GM18511 (cell line): Measurements from ENCODE around the gene VGLL2.
A peak's percentile ranks its signal among the peaks of the same experiment; 100 is the strongest.
"Not testable (repeated sequence)": the region's sequence is repeated elsewhere in the genome, so short reads cannot be mapped to it uniquely, and the experiment has no call there.

ENCODE experiments used
- ATAC-seq: cut with Tn5 transposase; IDR thresholded peaks from one replicate; pipeline ENCODE4 v1.9.1; 2021; ENCODE audit warnings: mild to moderate bottlenecking, moderate library complexity; ENCODE audit not compliant: unreplicated experiment

Gene VGLL2, protein sequence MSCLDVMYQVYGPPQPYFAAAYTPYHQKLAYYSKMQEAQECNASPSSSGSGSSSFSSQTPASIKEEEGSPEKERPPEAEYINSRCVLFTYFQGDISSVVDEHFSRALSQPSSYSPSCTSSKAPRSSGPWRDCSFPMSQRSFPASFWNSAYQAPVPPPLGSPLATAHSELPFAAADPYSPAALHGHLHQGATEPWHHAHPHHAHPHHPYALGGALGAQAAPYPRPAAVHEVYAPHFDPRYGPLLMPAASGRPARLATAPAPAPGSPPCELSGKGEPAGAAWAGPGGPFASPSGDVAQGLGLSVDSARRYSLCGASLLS

GRCh38 chr6:117265410-117266256 lies at the start of gene VGLL2:
Gene VGLL2, plus strand, starts transcription at chr6:117265558. Its CDS starts 206 bp downstream, at chr6:117265764.
- no peak for ATAC-seq

DNA sequence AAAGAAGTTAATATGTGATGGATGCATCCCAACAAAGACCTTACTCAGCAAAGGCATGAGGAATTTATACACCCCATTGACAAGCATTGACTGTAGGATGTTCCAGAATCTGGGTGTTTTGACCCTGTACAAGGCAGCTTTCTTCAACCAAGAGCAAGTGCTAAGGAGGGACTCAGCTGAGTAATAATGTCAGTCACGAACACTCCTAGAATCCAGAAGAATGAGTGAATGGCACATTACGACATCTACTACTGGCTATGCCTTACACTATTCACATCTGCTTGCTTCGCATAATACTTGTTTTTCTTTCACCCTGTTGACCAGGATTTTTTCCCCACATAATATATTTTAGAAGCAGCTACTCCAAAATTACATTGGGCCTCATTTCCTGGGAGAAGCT lies 42.5 kb upstream of the VGLL2 start:
- ATAC-seq = no peak

DNA sequence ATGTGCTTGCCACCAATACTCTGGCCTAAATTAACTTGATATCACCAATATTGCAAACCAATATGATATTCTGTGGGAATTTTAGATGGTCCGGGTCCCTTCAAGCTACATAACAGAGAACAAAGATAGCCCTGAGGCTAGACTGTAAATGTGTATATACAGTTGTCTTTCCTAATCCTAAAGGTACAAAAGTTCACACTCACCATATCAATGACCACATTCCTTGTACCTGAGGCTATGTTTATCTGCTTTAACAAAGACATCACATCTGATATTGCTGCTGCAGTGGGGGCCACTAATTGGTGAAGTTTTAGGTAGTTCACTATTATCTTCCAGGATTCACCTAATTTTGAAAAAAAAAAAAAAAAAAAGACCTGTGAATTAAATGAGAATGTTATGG lies 38.6 kb upstream of the VGLL2 start:
- no peak for ATAC-seq

- no peak for ATAC-seq
Observed at GRCh38 chr6:117227245-117227962, 38.0 kb upstream of the VGLL2 start.

DNA sequence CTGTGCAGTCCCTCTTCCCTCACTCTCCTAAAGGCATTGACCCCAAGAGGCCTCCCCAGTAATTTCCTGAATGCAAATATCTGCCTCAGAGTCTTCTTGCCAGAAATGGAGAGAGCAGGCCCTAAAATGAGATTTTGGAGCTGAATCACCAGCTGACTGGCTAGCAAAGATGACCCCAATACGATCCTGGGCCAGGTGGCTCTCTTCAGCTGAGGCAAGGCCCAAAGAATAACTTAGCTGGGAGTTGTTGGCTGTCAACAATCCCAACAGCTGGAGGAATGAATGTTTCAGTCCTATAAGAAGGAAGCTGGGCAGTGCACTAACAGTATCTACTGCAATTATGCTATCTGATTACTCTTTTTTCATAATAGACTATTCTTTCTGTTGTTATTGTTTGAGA lies 37.2 kb upstream of the VGLL2 start:
- no peak for ATAC-seq

DNA sequence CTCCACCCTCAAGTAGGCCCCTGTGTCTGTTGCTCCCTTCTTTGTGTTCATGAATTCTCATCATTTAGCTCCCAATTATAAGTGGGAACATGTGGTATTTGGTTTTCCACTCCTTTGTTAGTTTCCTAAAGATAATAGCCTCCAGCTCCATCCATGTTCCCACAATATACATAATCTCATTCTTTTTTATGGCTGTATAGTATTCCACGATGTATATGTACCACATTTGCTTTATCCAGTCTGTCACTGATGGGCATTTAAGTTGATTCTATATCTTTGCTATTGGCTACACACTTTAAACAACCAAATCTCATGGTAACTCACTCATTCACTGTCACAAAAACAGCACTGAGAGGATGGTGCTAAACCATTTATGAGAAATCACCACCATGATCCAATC lies 35.5 kb upstream of the VGLL2 start:
- ATAC-seq = no peak

- ATAC-seq = no peak
Observed at GRCh38 chr6:117231466-117231865, 33.9 kb upstream of the VGLL2 start.

- no peak for ATAC-seq
Observed at GRCh38 chr6:117232196-117232595, 33.2 kb upstream of the VGLL2 start.

- no peak for ATAC-seq
Observed at GRCh38 chr6:117233145-117233544, 32.2 kb upstream of the VGLL2 start.

DNA sequence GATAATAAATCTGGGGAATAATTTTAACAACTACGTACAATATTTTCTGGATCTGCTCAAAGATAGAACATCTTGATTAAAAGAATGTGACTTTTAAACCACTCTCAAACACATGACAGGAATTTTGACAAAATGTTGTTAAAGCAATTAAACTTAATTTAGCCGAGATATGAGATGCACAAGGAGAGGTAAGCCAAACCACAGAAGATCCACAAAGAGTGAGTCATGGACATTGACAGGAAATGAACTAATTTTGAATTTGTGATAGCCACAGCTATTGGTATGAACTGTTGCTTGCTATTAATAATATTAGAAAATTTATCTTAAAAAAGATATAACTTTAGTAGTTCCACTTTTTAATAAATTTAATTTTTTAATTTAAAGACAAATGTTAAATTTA lies 27.8 kb upstream of the VGLL2 start:
- ATAC-seq = no peak

- not testable (repeated sequence) for ATAC-seq
Observed at GRCh38 chr6:117244571-117244970, 20.8 kb upstream of the VGLL2 start.

GRCh38 chr6:117244979-117245378 lies 20.4 kb upstream of the VGLL2 start:
- ATAC-seq = not testable (repeated sequence)

DNA sequence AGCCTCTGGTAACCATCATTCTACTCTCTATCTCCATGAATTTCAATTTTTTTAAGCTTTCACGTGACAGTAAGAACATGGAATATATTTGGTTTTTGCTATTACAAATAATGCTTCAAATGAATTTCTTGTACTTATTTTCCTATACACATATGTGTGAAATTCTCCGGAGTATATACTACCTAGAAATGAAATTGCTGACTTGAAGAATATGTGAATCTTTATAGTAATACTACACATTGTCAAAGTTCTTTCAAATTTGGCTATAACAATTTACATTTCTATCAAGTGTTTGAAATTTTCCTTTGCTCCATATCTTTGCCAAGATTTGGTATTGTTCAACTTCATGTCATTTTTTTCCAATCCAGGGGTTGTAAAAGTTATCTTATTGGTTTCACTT lies 11.6 kb upstream of the VGLL2 start:
- no peak for ATAC-seq

- no peak for ATAC-seq
Observed at GRCh38 chr6:117262799-117263198, 2.6 kb upstream of the VGLL2 start.

GRCh38 chr6:117263353-117263927 lies 1.9 kb upstream of the VGLL2 start:
- ATAC-seq = no peak

- peak; percentile 18 for ATAC-seq
Observed at GRCh38 chr6:117264369-117264691, 1.0 kb upstream of the VGLL2 start.

DNA sequence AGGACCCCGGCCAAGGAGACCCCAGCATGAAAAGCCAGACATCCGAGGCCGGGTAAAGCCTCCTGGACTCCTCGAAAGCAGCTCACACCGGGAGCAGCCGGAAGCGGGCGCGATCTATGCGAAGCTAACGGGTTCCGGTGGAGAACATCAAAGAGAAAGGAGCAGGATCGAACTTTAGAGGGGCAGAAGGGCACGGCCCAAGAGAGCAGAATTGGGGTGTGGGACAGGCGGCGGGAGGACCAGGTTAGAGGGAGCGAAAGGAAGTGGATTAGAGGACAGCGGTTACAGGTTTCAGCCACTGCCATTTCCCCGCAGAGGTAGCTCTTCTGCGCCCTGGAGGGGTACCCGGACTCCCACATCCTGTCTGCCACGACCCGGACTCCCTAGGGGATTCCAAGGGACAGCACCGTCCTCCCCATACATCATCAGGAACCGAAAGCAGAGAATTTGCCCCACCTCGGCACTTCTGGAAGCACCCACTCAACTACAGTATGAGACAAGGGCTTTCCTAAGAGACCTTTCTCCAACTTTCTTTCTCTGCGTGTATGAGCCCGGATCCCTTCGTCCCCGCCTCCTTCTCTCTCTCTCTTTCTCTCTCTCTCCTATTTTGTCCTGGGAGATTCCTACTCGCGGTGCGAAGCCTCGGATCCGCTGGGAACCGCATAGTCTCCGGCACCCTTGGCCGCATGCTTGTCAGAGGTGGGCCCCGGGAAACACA lies 507 bp upstream of the VGLL2 start:
- ATAC-seq = peak; percentile 49

- no peak for ATAC-seq
Observed at GRCh38 chr6:117266257-117267053, 1.1 kb downstream of the VGLL2 start.

GRCh38 chr6:117267054-117267347 lies 1.6 kb downstream of the VGLL2 start:
- no peak for ATAC-seq
